Tibial nerve (tissue), 4 donors: ENCODE data around the gene JAG2.

ENCODE experiments used
- EP300 ChIP-seq, 2 donors: sonication (generic); formaldehyde crosslinking; IDR thresholded peaks; one replicate each; pipeline ENCODE4 v1.6.1; 2017; ENCODE audit warnings: antibody characterized with exemption in 2 of 2, mild to moderate bottlenecking in 1 of 2
- POLR2A ChIP-seq, 2 donors: fragments of 450-650 bp; IDR thresholded peaks; one replicate each; pipeline ENCODE4 v1.6.1; 2017; ENCODE audit warnings: antibody characterized with exemption in 2 of 2, mild to moderate bottlenecking in 2 of 2, moderate library complexity in 2 of 2
- TF ChIP-seq, protein P1 (sequence below), 5 experiments: fragments of 200-600 bp in 3 of 5; fragments of 450-650 bp in 2 of 5; sonication (generic) in 3 of 5; IDR thresholded peaks; one replicate each; pipeline ENCODE4 v1.5.1; 2016 to 2019; ENCODE audit warnings: antibody characterized with exemption in 5 of 5, mild to moderate bottlenecking in 3 of 5, moderate library complexity in 2 of 5

DNA sequence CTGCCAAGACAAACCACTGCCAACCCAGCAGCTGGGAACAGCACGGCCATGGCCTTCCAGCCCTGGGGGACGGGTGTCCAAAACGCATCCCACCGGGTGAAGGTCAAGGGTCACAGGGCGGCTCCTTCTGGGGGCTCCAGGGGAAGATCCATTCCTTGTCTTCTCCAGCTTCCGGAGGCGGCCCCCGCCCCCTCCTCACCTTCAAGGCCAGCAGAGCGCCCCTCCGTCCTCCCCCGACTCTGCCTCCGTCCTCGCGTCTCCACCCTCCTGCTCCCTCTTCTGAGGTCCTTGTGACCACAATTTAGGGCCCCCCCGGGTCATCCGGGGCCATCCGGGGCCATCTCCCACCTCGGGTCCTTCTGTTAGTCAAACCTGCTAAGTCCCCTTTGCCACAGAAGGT lies 16.4 kb upstream of the JAG2 start:
- TF ChIP-seq EP300 (IDR thresholded peaks at IDR 0.05) (no peak), POLR2A (IDR thresholded peaks at IDR 0.05) (no peak)
- TF ChIP-seq, protein P1, sequence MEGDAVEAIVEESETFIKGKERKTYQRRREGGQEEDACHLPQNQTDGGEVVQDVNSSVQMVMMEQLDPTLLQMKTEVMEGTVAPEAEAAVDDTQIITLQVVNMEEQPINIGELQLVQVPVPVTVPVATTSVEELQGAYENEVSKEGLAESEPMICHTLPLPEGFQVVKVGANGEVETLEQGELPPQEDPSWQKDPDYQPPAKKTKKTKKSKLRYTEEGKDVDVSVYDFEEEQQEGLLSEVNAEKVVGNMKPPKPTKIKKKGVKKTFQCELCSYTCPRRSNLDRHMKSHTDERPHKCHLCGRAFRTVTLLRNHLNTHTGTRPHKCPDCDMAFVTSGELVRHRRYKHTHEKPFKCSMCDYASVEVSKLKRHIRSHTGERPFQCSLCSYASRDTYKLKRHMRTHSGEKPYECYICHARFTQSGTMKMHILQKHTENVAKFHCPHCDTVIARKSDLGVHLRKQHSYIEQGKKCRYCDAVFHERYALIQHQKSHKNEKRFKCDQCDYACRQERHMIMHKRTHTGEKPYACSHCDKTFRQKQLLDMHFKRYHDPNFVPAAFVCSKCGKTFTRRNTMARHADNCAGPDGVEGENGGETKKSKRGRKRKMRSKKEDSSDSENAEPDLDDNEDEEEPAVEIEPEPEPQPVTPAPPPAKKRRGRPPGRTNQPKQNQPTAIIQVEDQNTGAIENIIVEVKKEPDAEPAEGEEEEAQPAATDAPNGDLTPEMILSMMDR (IDR thresholded peaks at IDR 0.05), result no peak
